Neutrophil (primary cell): Measurements from ENCODE around the gene PRM3.

ENCODE experiments used
- H3K27ac ChIP-seq: fragments of 200-600 bp; sonication (generic); 2 replicates; pipeline ENCODE4 v1.5.1; 2016; ENCODE audit warnings: mild to moderate bottlenecking, moderate library complexity
- H3K27me3 ChIP-seq: fragments of 200-600 bp; sonication (generic); 2 replicates; pipeline ENCODE4 v1.6.0; 2016; ENCODE audit warnings: mild to moderate bottlenecking
- H3K36me3 ChIP-seq: fragments of 200-600 bp; sonication (generic); 2 replicates; pipeline ENCODE4 v1.5.1; 2017
- H3K4me1 ChIP-seq, 2 experiments: fragments of 200-600 bp in 1 of 2; sonication (generic) in 1 of 2; 1 replicate in 1 of 2; 2 replicates in 1 of 2; pipeline versions ENCODE4 v1.5.1 to v1.6.1; 2013 to 2016; ENCODE audit warnings: low read depth in 1 of 2, low read length in 1 of 2, mild to moderate bottlenecking in 1 of 2, moderate library complexity in 1 of 2; ENCODE audit not compliant: control insufficient read depth in 1 of 2, insufficient read depth in 1 of 2
- H3K4me3 ChIP-seq, 2 experiments: fragments of 200-600 bp in 1 of 2; sonication (generic) in 1 of 2; 1 replicate in 1 of 2; 2 replicates in 1 of 2; pipeline ENCODE4 v1.5.1; 2013 to 2016; ENCODE audit warnings: low read depth in 1 of 2, low read length in 1 of 2, mild to moderate bottlenecking in 1 of 2, moderate library complexity in 1 of 2
- H3K9me3 ChIP-seq: fragments of 200-600 bp; sonication (generic); 2 replicates; pipeline ENCODE4 v1.5.1; 2016
- TF ChIP-seq, protein P1 (sequence below): fragments of 200-600 bp; sonication (generic); IDR thresholded peaks from 2 replicates; pipeline ENCODE4 v1.5.1; 2016; ENCODE audit warnings: antibody characterized with exemption

The PRM3 gene

GRCh38 chr16:11276143-11276895, 2.9 kb upstream of the PRM3 start, which contains the start of gene PRM2:
PRM2 (minus strand) TSS chr16:11276480; CDS start chr16:11276370, 110 bp downstream.
- Histone ChIP-seq H3K27ac (no peak within 1 kb of the TSS), H3K4me1 (no peaks in the 10 kb centered on the region), H3K9me3 (no peaks in the 10 kb centered on the region), H3K36me3 (no peaks in the 10 kb centered on the region), H3K27me3 (no peaks in the 10 kb centered on the region), H3K4me3 (no peak within 1 kb of the TSS)
- TF ChIP-seq, protein P1, sequence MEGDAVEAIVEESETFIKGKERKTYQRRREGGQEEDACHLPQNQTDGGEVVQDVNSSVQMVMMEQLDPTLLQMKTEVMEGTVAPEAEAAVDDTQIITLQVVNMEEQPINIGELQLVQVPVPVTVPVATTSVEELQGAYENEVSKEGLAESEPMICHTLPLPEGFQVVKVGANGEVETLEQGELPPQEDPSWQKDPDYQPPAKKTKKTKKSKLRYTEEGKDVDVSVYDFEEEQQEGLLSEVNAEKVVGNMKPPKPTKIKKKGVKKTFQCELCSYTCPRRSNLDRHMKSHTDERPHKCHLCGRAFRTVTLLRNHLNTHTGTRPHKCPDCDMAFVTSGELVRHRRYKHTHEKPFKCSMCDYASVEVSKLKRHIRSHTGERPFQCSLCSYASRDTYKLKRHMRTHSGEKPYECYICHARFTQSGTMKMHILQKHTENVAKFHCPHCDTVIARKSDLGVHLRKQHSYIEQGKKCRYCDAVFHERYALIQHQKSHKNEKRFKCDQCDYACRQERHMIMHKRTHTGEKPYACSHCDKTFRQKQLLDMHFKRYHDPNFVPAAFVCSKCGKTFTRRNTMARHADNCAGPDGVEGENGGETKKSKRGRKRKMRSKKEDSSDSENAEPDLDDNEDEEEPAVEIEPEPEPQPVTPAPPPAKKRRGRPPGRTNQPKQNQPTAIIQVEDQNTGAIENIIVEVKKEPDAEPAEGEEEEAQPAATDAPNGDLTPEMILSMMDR = no peak

GRCh38 chr16:11274964-11275363, 1.5 kb upstream of the PRM3 start:
- Histone ChIP-seq H3K9me3 (no peaks in the 10 kb centered on the region), H3K4me3 (no peak overlapping the region), H3K27ac (no peak overlapping the region), H3K4me1 (no peaks in the 10 kb centered on the region), H3K36me3 (no peaks in the 10 kb centered on the region), H3K27me3 (no peaks in the 10 kb centered on the region)
- TF ChIP-seq, protein P1 = no peak

- Histone ChIP-seq H3K4me3 (no peak overlapping the region), H3K36me3 (no peaks in the 10 kb centered on the region), H3K27me3 (no peaks in the 10 kb centered on the region), H3K27ac (no peak overlapping the region), H3K9me3 (no peaks in the 10 kb centered on the region), H3K4me1 (no peaks in the 10 kb centered on the region)
- TF ChIP-seq, protein P1 = no peak
These were observed 394 bp upstream of the PRM3 start for GRCh38 chr16:11273721-11274324.

- Histone ChIP-seq H3K4me1 (no peaks in the 10 kb centered on the region), H3K36me3 (no peaks in the 10 kb centered on the region), H3K27ac (no peak overlapping the region), H3K9me3 (no peaks in the 10 kb centered on the region), H3K4me3 (no peak overlapping the region), H3K27me3 (no peaks in the 10 kb centered on the region)
- TF ChIP-seq, protein P1 = no peak
These were observed 945 bp downstream of the PRM3 start for GRCh38 chr16:11272484-11272883.

GRCh38 chr16:11271610-11272009, 1.8 kb downstream of the PRM3 start:
- no peak overlapping the region for H3K27ac ChIP-seq
- no peaks in the 10 kb centered on the region for H3K4me1 ChIP-seq
- H3K27me3 ChIP-seq = no peaks in the 10 kb centered on the region
- no peaks in the 10 kb centered on the region for H3K9me3 ChIP-seq
- no peaks in the 10 kb centered on the region for H3K36me3 ChIP-seq
- TF ChIP-seq, protein P1 = no peak
- no peak overlapping the region for H3K4me3 ChIP-seq
